Lower lobe of right lung (tissue), 2 donors: ENCODE measurements around the gene AUTS2. TPM values are rescaled to one million over a fixed set of nuclear protein-coding genes. Genes with fewer than 3 reads are reported as not detected.

Source experiments
- ATAC-seq, 2 donors: fragments of 200-7000 bp; cut with Tn5 transposase; one replicate each; pipeline ENCODE4 v1.9.1; 2020 to 2022; ENCODE audit warnings: mild to moderate bottlenecking in 2 of 2, moderate library complexity in 2 of 2
- DNase-seq: peaks from one replicate; pipeline ENCODE4 v3.0.0-alpha.2; 2020
- H3K27ac ChIP-seq: fragments of 200-600 bp; one replicate; pipeline ENCODE4 v1.8.0; 2022
- H3K27me3 ChIP-seq: fragments of 200-600 bp; one replicate; pipeline ENCODE4 v1.8.0; 2022; ENCODE audit warnings: low read depth
- H3K36me3 ChIP-seq: fragments of 200-600 bp; one replicate; pipeline ENCODE4 v1.8.0; 2022; ENCODE audit warnings: mild to moderate bottlenecking
- H3K4me1 ChIP-seq: fragments of 200-600 bp; one replicate; pipeline ENCODE4 v1.8.0; 2022
- H3K4me3 ChIP-seq: fragments of 200-600 bp; one replicate; pipeline ENCODE4 v1.8.0; 2022; ENCODE audit warnings: mild to moderate bottlenecking
- H3K9me3 ChIP-seq: fragments of 200-600 bp; one replicate; pipeline ENCODE4 v1.8.0; 2022
- intact Hi-C: fragments of 100-400 bp; cut with DNase I; formaldehyde crosslinking; loops from one replicate; pipeline ENCODE4 v1.11.0; 2022
- total RNA-seq: library from RNA; stranded (reverse); fragmentation: NEBNext Ultra II Directional; extraction: Animal tissue kit (Norgen Biotek cat#: 25700); gene quantifications from one replicate; pipeline ENCODE4 v1.2.1, GENCODE V29; 2021
- TF ChIP-seq, protein P1 (sequence below): fragments of 200-600 bp; IDR thresholded peaks from one replicate; pipeline ENCODE4 v1.8.0; 2022; ENCODE audit warnings: antibody characterized with exemption, mild to moderate bottlenecking
- donor health status: DM: no; HTN: yes; CAD: no; lungs with severe emphysema.

Gene AUTS2
- total RNA-seq, 1 donor from 2014 or later: 45.7 TPM

DNA sequence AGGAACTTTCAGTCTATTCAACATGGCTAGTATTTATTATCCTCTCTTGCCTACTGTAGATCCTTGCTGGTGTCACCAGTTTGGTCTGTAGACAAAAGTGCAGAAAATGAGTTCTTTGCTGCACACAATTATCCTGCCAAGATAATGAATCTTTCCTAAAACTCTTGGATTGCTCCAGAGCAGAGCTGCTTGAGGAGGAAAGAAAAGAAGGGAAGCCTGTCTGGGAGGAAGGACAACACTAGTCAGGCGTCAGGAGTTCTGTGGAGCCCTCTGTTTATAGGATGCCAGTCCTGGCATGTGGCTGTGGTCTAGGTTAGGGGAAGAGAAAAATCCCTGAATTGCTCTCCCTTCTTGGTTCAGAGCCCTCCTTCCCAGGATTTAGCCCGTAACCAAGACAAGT is 1103.7 kb downstream of the AUTS2 start:
- Histone ChIP-seq H3K27ac (no peak overlapping the region), H3K9me3 (no peaks in the 10 kb centered on the region), H3K36me3 (peaks cover 7% of the 10 kb centered on the region), H3K4me1 (peaks cover 24% of the 10 kb centered on the region), H3K4me3 (no peak overlapping the region), H3K27me3 (no peaks in the 10 kb centered on the region)
- intact Hi-C loops: no loop called here
- ATAC-seq: no peak
- no peak for DNase-seq
- TF ChIP-seq, protein P1, sequence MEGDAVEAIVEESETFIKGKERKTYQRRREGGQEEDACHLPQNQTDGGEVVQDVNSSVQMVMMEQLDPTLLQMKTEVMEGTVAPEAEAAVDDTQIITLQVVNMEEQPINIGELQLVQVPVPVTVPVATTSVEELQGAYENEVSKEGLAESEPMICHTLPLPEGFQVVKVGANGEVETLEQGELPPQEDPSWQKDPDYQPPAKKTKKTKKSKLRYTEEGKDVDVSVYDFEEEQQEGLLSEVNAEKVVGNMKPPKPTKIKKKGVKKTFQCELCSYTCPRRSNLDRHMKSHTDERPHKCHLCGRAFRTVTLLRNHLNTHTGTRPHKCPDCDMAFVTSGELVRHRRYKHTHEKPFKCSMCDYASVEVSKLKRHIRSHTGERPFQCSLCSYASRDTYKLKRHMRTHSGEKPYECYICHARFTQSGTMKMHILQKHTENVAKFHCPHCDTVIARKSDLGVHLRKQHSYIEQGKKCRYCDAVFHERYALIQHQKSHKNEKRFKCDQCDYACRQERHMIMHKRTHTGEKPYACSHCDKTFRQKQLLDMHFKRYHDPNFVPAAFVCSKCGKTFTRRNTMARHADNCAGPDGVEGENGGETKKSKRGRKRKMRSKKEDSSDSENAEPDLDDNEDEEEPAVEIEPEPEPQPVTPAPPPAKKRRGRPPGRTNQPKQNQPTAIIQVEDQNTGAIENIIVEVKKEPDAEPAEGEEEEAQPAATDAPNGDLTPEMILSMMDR: no peak

DNA sequence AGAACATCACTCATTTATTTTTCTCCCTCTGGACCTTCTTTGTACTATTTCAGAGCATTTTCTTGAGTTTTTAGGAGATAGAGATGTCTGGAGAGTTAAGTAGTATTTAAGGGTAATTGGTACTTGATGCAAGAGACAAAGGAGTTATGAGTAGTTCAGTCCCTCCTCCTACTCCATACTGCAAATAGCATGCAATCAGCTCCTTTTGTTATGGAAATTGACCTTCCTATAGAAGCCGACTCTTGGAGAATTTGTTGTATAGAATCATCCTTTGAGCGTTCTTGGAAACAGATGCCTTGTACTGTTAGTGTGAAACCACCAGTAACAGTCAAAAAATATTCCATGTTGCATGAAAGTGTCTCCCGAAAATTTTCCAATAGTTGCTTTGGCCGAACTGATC is 1105.5 kb downstream of the AUTS2 start:
- peaks cover 13% of the 10 kb centered on the region for H3K4me1 ChIP-seq
- H3K9me3 ChIP-seq: no peaks in the 10 kb centered on the region
- H3K36me3 ChIP-seq: peaks cover 7% of the 10 kb centered on the region
- intact Hi-C loops: no loop called here
- no peak for ATAC-seq
- no peak overlapping the region for H3K4me3 ChIP-seq
- H3K27me3 ChIP-seq: no peaks in the 10 kb centered on the region
- TF ChIP-seq, protein P1: no peak
- H3K27ac ChIP-seq: no peak overlapping the region
- DNase-seq: no peak

DNA sequence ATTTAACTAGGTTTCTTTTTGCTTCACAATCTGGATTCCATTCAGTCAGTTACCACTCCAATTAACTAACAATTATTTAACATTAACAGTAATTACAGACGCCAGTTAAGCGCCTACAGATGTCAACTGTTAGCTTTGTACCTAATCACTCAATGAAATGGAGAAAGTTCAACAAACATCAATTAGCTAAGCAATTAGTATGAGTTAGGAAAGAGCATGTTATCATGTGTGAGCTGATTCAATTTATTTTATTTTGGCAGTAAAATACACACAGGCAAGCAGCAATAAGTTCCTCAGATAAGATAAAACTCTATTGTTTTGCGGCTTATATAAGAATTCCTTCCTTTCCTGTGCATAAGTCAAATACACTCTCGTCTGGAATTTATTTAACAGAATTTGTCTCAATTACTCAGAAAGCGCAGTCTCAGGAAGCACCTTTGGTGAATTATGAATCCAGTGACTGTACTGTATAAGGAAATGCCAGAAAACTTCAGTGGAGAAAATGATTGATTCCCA is 1106.6 kb downstream of the AUTS2 start:
- ATAC-seq (no peak), DNase-seq (no peak)
- Histone ChIP-seq H3K4me3 (no peak overlapping the region), H3K27ac (no peak overlapping the region), H3K36me3 (peaks cover 1% of the 10 kb centered on the region), H3K27me3 (no peaks in the 10 kb centered on the region), H3K4me1 (peaks cover 16% of the 10 kb centered on the region), H3K9me3 (no peaks in the 10 kb centered on the region)
- intact Hi-C loops: no loop called here
- TF ChIP-seq, protein P1: no peak

DNA sequence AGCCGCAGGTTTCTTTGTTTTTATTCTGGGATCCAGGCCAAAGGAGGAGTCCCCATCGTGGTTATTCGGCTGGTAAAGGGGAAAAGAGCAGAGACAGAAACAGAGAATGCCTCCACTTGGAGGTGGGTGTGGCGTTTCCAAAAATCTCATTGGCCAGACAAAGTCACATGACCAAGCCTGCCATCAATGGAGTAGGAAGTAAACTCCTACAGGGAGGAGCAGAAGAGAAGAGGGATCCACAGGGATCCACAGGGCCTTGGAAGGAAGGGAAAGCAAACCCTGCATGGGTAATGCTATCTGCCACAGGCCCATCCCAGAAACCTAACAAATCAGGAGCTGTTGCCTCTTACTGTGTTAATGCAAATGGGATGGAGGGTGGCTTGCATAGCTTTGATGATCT is 1107.9 kb downstream of the AUTS2 start:
- TF ChIP-seq, protein P1: no peak
- ATAC-seq (no peak), DNase-seq (no peak)
- intact Hi-C loops: no loop called here
- H3K36me3 ChIP-seq: no peaks in the 10 kb centered on the region
- no peaks in the 10 kb centered on the region for H3K27me3 ChIP-seq
- peaks cover 25% of the 10 kb centered on the region for H3K4me1 ChIP-seq
- no peak overlapping the region for H3K27ac ChIP-seq
- no peak overlapping the region for H3K4me3 ChIP-seq
- no peaks in the 10 kb centered on the region for H3K9me3 ChIP-seq

DNA sequence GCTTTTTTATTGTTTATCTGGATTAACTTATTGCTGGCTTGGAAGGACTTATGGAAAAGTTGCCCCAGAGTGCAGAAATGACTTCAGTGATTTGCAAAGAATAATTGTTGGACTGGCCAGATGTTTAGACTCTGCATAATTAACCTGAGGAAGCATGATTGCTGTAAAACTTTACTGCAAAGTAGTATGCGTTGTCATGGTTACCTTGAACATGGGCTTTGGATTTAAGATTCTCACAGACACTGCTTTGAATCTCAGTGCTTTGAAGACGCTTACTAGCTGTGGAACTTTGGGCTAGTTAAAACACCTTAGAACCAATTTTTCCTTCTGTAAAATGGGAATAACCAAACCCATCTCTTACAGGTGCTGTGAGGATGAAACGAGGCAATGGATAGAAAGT is 1108.4 kb downstream of the AUTS2 start:
- no peak for ATAC-seq
- intact Hi-C loops: no loop called here
- H3K4me3 ChIP-seq: no peak overlapping the region

More for the DNA sequence above, 1108.4 kb downstream of the AUTS2 start:
- Histone ChIP-seq H3K4me1 (peaks cover 25% of the 10 kb centered on the region), H3K9me3 (no peaks in the 10 kb centered on the region), H3K27me3 (no peaks in the 10 kb centered on the region), H3K36me3 (no peaks in the 10 kb centered on the region), H3K27ac (no peak overlapping the region)
- DNase-seq: no peak
- TF ChIP-seq, protein P1: no peak
